Inferior parietal cortex (tissue), 1 donor: Measurements from ENCODE around the gene PABPN1.
"Not testable (repeated sequence)": the region's sequence is repeated elsewhere in the genome, so short reads cannot be mapped to it uniquely, and the experiment has no call there.

Experiments used
- DNase-seq: peaks from one replicate; pipeline ENCODE4 v3.0.0-alpha.2; 2016; ENCODE audit errors: extremely low spot score

The PABPN1 gene

GRCh38 chr14:23301288-23301968 is 19.8 kb upstream of the PABPN1 start:
- DNase-seq, result peak; percentile 96

DNA sequence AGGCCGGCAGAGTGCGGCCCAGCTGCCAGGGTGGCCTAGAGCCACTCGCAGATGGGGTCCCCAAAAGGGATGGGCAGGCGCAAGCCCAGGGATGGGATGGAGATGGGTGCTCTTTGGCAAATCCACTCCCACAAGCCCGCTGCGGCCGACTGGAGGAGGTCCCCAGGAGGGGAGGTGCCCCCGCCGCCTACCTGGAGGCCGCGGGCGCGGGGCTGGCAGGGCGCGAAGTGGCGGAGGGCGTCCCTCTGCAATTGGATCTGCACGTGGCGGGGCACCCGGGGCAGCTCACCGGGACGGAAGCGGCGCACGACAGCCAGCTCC is 19.3 kb upstream of the PABPN1 start:
- no peak for DNase-seq

DNA sequence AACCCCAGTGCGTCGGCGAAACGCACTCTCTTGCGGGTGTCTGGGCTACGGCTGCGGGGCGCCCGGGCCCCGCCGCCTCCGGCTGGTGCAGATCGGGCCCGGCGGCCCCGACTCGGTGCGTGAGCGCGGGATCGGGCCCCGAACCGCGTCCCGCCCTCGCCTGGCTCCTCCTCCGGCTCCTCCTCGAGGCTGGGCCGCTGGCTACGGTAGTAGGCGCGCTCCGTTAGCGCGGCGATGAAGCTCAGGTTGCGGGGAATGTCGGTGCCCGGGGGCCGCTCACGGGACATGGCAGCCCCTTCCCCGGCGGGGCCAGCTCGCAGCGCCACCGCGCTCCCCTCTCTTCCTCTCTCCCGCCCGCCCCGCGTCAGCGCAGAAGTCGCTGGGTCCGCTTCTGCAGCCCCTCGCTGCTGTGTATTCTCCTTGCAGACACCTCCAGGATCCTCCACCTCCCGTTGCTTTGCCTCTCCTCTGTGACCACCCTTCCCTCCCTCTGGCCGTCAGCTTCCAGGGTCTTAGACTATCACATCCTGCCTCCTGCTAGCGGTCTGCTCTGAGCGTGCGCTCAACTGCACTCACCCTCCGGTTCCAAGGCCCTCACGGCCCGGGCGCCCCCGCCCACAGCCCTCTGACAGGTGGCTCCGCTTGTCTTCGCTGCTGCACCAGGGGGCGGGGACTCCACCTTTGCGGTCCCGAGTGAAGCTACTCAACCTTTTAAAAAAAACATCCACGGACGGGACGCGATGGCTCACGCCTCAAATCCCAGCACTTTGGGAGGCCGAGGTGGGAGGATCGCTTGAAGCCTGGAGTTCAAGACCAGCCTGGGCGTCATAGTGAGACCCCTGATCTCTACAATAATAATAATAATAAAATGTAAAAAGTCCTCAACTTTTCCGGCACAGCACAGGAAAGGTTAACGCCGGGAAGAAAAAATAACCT is 18.7 kb upstream of the PABPN1 start, which contains the start of gene PPP1R3E:
Gene PPP1R3E (minus strand): TSS at position 570 of the 936 bp plus-strand sequence. CDS start 283 bp downstream, at position 287.
- DNase-seq, result peak; percentile 54

DNA sequence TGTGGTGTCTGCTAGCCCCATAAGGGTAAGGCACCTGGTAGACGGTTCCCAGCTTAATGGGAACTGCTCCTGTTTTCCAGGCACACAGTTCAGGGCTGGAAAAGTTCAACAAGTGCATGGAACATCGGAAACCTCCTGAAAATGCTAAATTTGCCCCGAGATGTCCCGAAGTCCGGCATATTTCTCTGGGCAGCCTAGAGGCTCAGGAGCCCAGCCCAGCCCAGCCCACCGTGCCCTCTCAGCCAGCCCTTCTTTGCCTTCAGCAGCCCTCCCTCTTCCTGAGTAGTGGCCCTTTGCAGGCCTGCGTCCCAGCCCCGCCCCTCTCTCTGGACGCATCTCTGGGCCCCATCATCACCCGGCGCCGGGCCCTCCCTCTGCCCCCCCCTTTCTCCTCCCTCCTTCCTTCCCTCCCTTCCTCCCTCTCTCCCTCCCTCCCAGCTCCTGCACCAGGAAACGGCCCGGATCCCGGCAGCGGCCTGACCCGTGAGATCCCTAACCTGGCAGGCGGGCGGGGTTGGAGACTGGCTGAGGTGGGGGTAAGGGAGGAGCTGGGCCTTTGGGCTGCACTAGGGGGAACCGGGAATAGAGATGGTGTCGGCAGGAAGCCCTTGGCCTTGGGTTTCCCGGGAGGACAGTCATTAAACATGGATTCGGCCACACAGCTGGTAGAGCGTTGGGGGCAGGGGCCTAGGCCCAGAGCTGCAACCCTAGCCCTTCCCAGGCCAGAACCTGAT is 14.7 kb upstream of the PABPN1 start, which contains the start of gene BCL2L2:
Gene BCL2L2 (plus strand): TSS at position 422 of the 734 bp plus-strand sequence. CDS start 935 bp downstream, outside the sequence.
- peak; percentile 60 for DNase-seq

- no peak for DNase-seq
These were observed 14.1 kb upstream of the PABPN1 start for GRCh38 chr14:23307146-23307530.

DNA sequence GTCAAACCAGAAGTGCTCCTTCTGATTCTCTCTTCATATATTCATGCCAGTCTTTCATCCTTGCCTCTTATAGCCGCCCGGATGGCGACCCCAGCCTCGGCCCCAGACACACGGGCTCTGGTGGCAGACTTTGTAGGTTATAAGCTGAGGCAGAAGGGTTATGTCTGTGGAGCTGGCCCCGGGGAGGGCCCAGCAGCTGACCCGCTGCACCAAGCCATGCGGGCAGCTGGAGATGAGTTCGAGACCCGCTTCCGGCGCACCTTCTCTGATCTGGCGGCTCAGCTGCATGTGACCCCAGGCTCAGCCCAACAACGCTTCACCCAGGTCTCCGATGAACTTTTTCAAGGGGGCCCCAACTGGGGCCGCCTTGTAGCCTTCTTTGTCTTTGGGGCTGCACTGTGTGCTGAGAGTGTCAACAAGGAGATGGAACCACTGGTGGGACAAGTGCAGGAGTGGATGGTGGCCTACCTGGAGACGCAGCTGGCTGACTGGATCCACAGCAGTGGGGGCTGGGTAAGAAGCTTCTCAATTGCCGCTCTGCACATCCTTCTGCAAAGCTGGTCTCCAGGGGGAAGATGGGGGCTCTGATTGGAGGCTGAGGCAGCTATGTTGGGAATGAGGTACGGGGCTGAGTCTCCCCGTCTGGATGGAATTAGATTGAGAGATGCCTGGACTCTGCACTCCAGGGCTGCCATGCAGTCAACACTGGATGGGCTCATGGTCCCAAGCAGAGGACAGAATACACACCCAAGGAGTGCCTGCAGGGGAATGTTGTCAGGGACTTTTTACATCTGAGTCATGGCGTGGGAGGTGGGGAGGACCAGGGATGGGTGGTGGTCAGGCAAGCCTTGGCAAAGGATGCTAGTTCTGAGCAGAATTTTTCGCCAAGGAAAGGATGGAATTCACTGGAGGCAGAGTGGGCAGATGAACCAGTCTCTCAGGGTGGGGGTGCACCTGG is 13.3 kb upstream of the PABPN1 start:
- no peak for DNase-seq

DNA sequence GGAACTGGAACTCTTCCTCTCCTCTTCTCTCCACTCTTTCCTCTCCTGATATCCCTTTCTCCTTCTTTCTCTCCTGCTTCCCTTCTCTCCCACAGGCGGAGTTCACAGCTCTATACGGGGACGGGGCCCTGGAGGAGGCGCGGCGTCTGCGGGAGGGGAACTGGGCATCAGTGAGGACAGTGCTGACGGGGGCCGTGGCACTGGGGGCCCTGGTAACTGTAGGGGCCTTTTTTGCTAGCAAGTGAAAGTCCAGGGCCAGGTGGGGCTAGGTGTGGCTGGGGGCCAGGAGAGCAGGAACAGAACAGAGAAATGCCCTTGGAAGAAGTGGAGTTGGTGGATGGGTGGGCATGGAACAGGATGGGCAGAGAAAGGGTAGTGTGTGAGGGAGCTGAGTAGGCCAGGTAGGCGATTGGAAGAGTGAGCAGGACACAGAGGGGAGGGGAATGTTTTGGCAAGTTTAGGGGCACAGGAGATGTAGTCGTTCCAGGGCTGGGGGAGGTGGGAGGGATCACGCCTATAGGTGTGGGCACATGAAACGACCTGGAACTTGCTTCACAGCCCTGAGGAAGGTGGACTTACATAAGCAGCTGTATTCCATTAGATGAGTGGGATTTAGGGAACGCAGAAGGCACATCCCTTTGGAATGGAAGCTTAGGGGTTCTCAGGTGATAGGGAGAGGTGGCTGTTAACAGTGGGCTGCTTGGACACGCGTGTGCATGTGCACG is 12.4 kb upstream of the PABPN1 start:
- no peak for DNase-seq

DNA sequence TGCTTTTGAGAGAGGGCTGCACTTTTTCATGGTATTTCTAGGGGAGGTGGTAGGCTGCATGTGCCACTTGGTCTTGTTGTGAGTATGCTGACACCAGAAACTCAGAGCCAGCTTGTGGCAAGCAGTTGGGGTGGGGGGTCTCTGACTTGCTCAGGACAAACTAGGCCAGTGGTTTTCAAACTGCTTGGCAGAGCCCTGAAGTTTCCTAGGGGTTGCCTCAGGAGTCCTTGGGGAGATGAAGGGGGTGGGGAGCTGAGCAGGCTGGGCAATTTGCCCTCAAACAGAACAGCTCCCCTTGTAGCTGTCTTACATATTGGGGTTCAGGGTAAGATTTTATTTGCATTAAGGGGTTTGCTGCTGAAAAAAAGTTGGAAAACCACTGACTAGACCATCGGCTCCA is 10.7 kb upstream of the PABPN1 start:
- DNase-seq, result no peak

GRCh38 chr14:23316300-23316699 is 5.0 kb upstream of the PABPN1 start:
- DNase-seq, result no peak

DNA sequence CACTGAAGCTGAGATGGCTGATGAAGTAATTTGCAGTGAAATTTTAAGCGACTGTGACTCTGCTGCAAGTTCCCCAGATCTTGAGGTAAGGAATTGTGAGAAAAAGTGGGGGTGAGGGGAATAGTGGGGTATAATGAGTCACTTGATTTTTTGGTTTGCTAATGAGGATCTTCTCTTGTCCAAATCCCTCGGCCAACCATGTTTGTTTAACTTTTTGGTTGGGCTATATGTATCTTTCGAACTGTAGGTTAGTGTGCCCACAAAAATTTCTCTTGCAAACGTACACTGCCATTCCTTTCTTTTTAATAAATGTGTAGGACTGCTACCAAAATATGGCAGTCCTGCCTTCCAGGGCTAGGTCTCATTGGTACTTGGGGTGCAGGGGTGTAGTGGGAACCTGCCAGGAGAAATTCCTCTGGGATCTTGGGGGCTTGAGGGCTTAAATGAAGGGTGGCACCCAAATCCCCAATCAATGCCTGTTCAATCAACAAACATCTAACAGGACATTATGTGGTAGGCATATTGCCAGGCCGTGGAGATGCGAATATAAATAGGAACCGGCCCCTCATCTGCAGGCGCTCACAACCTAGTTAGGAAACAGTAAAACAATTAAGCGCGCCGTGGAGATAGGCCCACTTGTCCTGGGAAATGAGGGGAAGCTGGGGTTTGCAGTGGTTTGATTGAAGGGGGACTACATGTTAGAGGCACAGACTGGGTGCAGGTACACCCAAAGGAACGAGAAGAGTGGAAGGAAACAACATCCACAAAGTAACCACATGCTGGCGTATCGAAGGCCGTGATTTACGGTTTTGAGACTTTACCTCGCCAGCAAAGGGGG is 1.3 kb upstream of the PABPN1 start:
- no peak for DNase-seq

GRCh38 chr14:23321572-23322547 is 603 bp downstream of the PABPN1 start:
- no peak for DNase-seq

DNA sequence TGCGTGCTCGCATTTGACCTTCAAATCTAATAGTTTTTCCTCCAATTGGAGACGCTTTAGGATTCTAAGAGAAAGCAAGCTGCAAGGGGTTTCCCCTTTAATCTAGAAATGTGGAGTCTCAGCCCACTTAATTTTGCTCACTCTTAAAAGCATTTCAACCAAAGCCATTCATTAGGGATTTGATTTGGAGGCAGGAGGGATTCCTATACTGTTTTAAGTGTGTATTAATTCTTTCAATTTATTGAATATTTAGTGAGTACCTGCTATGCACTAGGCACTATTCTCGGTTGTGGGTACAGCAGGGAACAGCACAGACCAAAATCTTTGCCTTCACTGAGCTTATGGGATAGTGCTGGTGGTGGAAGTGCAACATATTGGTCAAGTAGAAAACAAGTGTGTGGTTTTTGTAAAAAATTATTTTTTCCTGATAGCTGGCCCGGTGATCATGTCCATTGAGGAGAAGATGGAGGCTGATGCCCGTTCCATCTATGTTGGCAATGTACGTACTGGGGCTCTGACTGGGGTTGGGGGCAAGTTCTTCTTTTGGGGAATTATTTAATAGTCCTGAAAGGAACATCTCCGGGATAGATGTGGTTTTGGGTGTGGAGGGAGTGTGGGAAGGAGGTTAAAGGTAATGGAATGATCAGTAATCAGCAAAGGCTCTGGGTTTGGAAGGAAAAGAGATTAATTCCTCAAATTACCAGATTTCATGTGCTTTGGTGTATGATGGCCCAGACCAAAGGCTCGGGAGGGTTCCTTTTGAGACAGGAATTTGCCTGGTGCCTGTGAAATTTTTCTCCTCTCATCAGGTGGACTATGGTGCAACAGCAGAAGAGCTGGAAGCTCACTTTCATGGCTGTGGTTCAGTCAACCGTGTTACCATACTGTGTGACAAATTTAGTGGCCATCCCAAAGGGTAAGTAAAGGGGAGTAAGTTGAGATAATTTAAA is 1.6 kb downstream of the PABPN1 start:
- no peak for DNase-seq

- DNase-seq, result no peak
These were observed 2.7 kb downstream of the PABPN1 start for GRCh38 chr14:23323838-23324454.

GRCh38 chr14:23324455-23324846 is 3.2 kb downstream of the PABPN1 start:
- DNase-seq, result no peak

DNA sequence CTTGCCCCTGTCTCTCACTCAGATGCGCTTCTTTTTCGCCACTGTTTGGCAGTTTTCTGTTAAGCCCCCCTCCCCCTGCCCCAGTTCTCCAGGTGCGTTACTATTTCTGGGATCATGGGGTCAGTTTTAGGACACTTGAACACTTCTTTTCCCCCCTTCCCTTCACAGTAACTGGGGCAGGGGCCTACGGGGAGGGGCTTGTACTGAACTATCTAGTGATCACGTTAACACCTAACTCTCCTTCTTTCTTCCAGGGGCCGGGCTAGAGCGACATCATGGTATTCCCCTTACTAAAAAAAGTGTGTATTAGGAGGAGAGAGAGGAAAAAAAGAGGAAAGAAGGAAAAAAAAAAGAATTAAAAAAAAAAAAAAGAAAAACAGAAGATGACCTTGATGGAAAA is 3.7 kb downstream of the PABPN1 start:
- DNase-seq, result no peak

GRCh38 chr14:23325746-23326145 is 4.5 kb downstream of the PABPN1 start:
- not testable (repeated sequence) for DNase-seq
